IgD-negative memory B cell (primary cell): Measurements from ENCODE around the gene HSPB8. TPM values are rescaled to one million over a fixed set of nuclear protein-coding genes. Genes with fewer than 3 reads are reported as not detected.
"Not testable (repeated sequence)": the region's sequence is repeated elsewhere in the genome, so short reads cannot be mapped to it uniquely, and the experiment has no call there.

Experiments
- H3K27ac Mint-ChIP-seq, 3 donors: one replicate each; pipeline ENCODE4 v1.8.0; 2020 to 2022; ENCODE audit warnings: mild to moderate bottlenecking in 3 of 3, mixed read lengths in 3 of 3, moderate library complexity in 1 of 3
- H3K27me3 Mint-ChIP-seq: one replicate; pipeline ENCODE4 v1.8.0; 2021; ENCODE audit warnings: mixed read lengths
- H3K36me3 Mint-ChIP-seq: one replicate; pipeline ENCODE4 v1.8.0; 2020; ENCODE audit warnings: mild to moderate bottlenecking, mixed read lengths
- H3K4me1 Mint-ChIP-seq, 3 donors: one replicate each; pipeline ENCODE4 v1.8.0; 2020 to 2022; ENCODE audit warnings: mixed read lengths in 3 of 3, mild to moderate bottlenecking in 1 of 3
- H3K4me3 Mint-ChIP-seq, 4 donors: one replicate each; pipeline ENCODE4 v1.8.0; 2020 to 2022; ENCODE audit warnings: mild to moderate bottlenecking in 4 of 4, mixed read lengths in 4 of 4, moderate library complexity in 3 of 4
- H3K9me3 Mint-ChIP-seq, 3 donors: one replicate each; pipeline ENCODE4 v1.8.0; 2020 to 2021; ENCODE audit warnings: mixed read lengths in 3 of 3, mild to moderate bottlenecking in 1 of 3
- polyA plus RNA-seq: library from polyadenylated mRNA; unstranded; fragments of 300-500 nt; fragmentation: Illumina TruSeq; gene quantifications from one replicate; pipeline ENCODE4 v1.2.3, GENCODE V29; 2021

HSPB8 gene
- polyA plus RNA-seq, 1 donor from 2014 or later = not detected

- H3K4me1 Mint-ChIP-seq = no peaks in the 10 kb centered on the region
- H3K36me3 Mint-ChIP-seq = peaks cover 1% of the 10 kb centered on the region
- H3K4me3 Mint-ChIP-seq = no peak overlapping the region
- no peak overlapping the region for H3K27ac Mint-ChIP-seq
- peaks cover 5% of the 10 kb centered on the region for H3K27me3 Mint-ChIP-seq
- H3K9me3 Mint-ChIP-seq = peaks cover 0 to 4% (median 0%) of the 10 kb centered on the region in 3 donors
Measured at GRCh38 chr12:119207063-119207560, 28.4 kb downstream of the HSPB8 start.

- Mint-ChIP-seq H3K9me3 (peaks cover 0 to 4% (median 0%) of the 10 kb centered on the region in 3 donors), H3K27ac (no peak overlapping the region), H3K4me3 (no peak overlapping the region), H3K36me3 (peaks cover 1% of the 10 kb centered on the region), H3K4me1 (no peaks in the 10 kb centered on the region), H3K27me3 (peaks cover 5% of the 10 kb centered on the region)
Measured at GRCh38 chr12:119208626-119209061, 29.9 kb downstream of the HSPB8 start.

- peaks cover 5% of the 10 kb centered on the region for H3K27me3 Mint-ChIP-seq
Measured at GRCh38 chr12:119211884-119212283, 33.2 kb downstream of the HSPB8 start.

GRCh38 chr12:119216084-119216483 is 37.4 kb downstream of the HSPB8 start:
- Mint-ChIP-seq H3K27me3 (peaks cover 8% of the 10 kb centered on the region), H3K36me3 (no peaks in the 10 kb centered on the region), H3K27ac (no peak overlapping the region), H3K4me3 (no peak overlapping the region), H3K9me3 (peaks cover 0 to 2% (median 0%) of the 10 kb centered on the region in 3 donors), H3K4me1 (no peaks in the 10 kb centered on the region)

More at GRCh38 chr12:119211884-119212283, 33.2 kb downstream of the HSPB8 start:
- H3K9me3 Mint-ChIP-seq = peaks cover 0 to 4% (median 0%) of the 10 kb centered on the region in 3 donors
- H3K4me1 Mint-ChIP-seq = no peaks in the 10 kb centered on the region
- H3K27ac Mint-ChIP-seq = no peak overlapping the region
- no peak overlapping the region for H3K4me3 Mint-ChIP-seq
- H3K36me3 Mint-ChIP-seq = peaks cover 1% of the 10 kb centered on the region

- not testable (repeated sequence) for H3K4me1 Mint-ChIP-seq, H3K27me3 Mint-ChIP-seq, H3K9me3 Mint-ChIP-seq, H3K27ac Mint-ChIP-seq, H3K4me3 Mint-ChIP-seq, H3K36me3 Mint-ChIP-seq
Measured at GRCh38 chr12:119218875-119219274, 40.1 kb downstream of the HSPB8 start.

GRCh38 chr12:119222222-119222951 is 43.7 kb downstream of the HSPB8 start:
- Mint-ChIP-seq H3K9me3 (peaks cover 0 to 9% (median 4%) of the 10 kb centered on the region in 3 donors), H3K4me3 (no peak overlapping the region), H3K27ac (no peak overlapping the region), H3K36me3 (no peaks in the 10 kb centered on the region), H3K4me1 (no peaks in the 10 kb centered on the region), H3K27me3 (peaks cover 8% of the 10 kb centered on the region)

GRCh38 chr12:119225454-119225853 is 46.7 kb downstream of the HSPB8 start:
- Mint-ChIP-seq H3K4me3 (no peak overlapping the region), H3K9me3 (peaks cover 2 to 9% (median 2%) of the 10 kb centered on the region in 3 donors), H3K27me3 (peaks cover 5% of the 10 kb centered on the region), H3K27ac (no peak overlapping the region), H3K36me3 (no peaks in the 10 kb centered on the region), H3K4me1 (no peaks in the 10 kb centered on the region)

- H3K27ac Mint-ChIP-seq = no peak overlapping the region
Measured at GRCh38 chr12:119227292-119227691, 48.6 kb downstream of the HSPB8 start.

GRCh38 chr12:119229205-119229604 is 50.5 kb downstream of the HSPB8 start:
- Mint-ChIP-seq H3K27me3 (peaks cover 4% of the 10 kb centered on the region), H3K4me3 (no peak overlapping the region), H3K36me3 (no peaks in the 10 kb centered on the region), H3K9me3 (peaks cover 2 to 4% (median 2%) of the 10 kb centered on the region in 3 donors), H3K4me1 (no peaks in the 10 kb centered on the region), H3K27ac (no peak overlapping the region)

More at GRCh38 chr12:119227292-119227691, 48.6 kb downstream of the HSPB8 start:
- no peak overlapping the region for H3K4me3 Mint-ChIP-seq
- H3K4me1 Mint-ChIP-seq = no peaks in the 10 kb centered on the region
- H3K27me3 Mint-ChIP-seq = peaks cover 4% of the 10 kb centered on the region
- no peaks in the 10 kb centered on the region for H3K36me3 Mint-ChIP-seq
- peaks cover under 1 to 4% (median 2%) of the 10 kb centered on the region in 3 donors for H3K9me3 Mint-ChIP-seq

- H3K36me3 Mint-ChIP-seq = no peaks in the 10 kb centered on the region
- peak overlapping the region in 1 of 3 donors; percentile 20 for H3K27ac Mint-ChIP-seq
- H3K27me3 Mint-ChIP-seq = peaks cover 4% of the 10 kb centered on the region
- no peaks in the 10 kb centered on the region for H3K4me1 Mint-ChIP-seq
- H3K9me3 Mint-ChIP-seq = peaks cover 2 to 4% (median 2%) of the 10 kb centered on the region in 3 donors
- no peak overlapping the region for H3K4me3 Mint-ChIP-seq
Measured at GRCh38 chr12:119229837-119230236, 51.1 kb downstream of the HSPB8 start.

- H3K4me1 Mint-ChIP-seq = no peaks in the 10 kb centered on the region
- peaks cover 2 to 4% (median 2%) of the 10 kb centered on the region in 3 donors for H3K9me3 Mint-ChIP-seq
- H3K27me3 Mint-ChIP-seq = peaks cover 4% of the 10 kb centered on the region
- H3K4me3 Mint-ChIP-seq = no peak overlapping the region
- H3K36me3 Mint-ChIP-seq = no peaks in the 10 kb centered on the region
- H3K27ac Mint-ChIP-seq = no peak overlapping the region
Measured at GRCh38 chr12:119230807-119231206, 52.1 kb downstream of the HSPB8 start.

- peaks cover 4% of the 10 kb centered on the region for H3K27me3 Mint-ChIP-seq
- H3K36me3 Mint-ChIP-seq = no peaks in the 10 kb centered on the region
- H3K4me1 Mint-ChIP-seq = no peaks in the 10 kb centered on the region
- H3K4me3 Mint-ChIP-seq = no peak overlapping the region
- H3K27ac Mint-ChIP-seq = no peak overlapping the region
- H3K9me3 Mint-ChIP-seq = peaks cover 2 to 4% (median 2%) of the 10 kb centered on the region in 3 donors
Measured at GRCh38 chr12:119231774-119232173, 53.0 kb downstream of the HSPB8 start.

- Mint-ChIP-seq H3K36me3 (no peaks in the 10 kb centered on the region), H3K9me3 (peaks cover 0 to 2% (median 0%) of the 10 kb centered on the region in 3 donors), H3K27me3 (peaks cover 1% of the 10 kb centered on the region), H3K4me3 (no peak overlapping the region), H3K4me1 (no peaks in the 10 kb centered on the region), H3K27ac (no peak overlapping the region)
Measured at GRCh38 chr12:119235197-119235751, 56.5 kb downstream of the HSPB8 start.

GRCh38 chr12:119236372-119236771 is 57.6 kb downstream of the HSPB8 start:
- H3K27ac Mint-ChIP-seq = no peak overlapping the region
- H3K27me3 Mint-ChIP-seq = no peaks in the 10 kb centered on the region
- no peaks in the 10 kb centered on the region for H3K4me1 Mint-ChIP-seq
- peaks cover 0 to 2% (median 0%) of the 10 kb centered on the region in 3 donors for H3K9me3 Mint-ChIP-seq
- H3K4me3 Mint-ChIP-seq = no peak overlapping the region
- H3K36me3 Mint-ChIP-seq = no peaks in the 10 kb centered on the region

- H3K9me3 Mint-ChIP-seq = peaks cover 0 to 3% (median under 1%) of the 10 kb centered on the region in 3 donors
- H3K4me3 Mint-ChIP-seq = no peak overlapping the region
- no peaks in the 10 kb centered on the region for H3K4me1 Mint-ChIP-seq
Measured at GRCh38 chr12:119239040-119239439, 60.3 kb downstream of the HSPB8 start.

More at GRCh38 chr12:119239040-119239439, 60.3 kb downstream of the HSPB8 start:
- Mint-ChIP-seq H3K36me3 (no peaks in the 10 kb centered on the region), H3K27ac (no peak overlapping the region), H3K27me3 (no peaks in the 10 kb centered on the region)
